ENCODE measurements around the gene GFOD1. TPM values are rescaled to one million over a fixed set of nuclear protein-coding genes. Genes with fewer than 3 reads are reported as not detected.

Gene GFOD1
- total and polyA plus RNA-seq, 8 donors, result 5.7 to 19.6 (median 8.2) TPM

DNA sequence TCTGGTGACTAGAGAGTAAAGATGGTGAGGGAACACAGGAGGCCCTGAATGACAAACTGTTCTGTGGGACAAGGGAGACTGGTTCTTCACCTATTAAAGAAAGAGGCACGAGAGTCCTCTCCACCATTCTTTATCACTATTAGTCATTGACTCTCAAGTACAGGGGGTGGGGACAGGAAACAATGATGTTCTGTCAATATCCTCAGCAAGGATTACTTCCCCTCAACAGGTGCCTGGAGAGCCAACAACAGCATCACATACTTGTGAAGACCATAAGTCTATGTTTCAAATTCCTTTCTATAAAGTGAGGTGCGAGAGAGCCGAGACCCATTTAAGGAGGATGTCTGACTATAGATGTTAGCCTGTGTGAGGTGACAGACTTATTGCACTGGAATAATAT is 86.6 kb downstream of the GFOD1 start:
- no peak overlapping the region for H3K27ac ChIP-seq
- no peaks in the 10 kb centered on the region for H3K9me3 ChIP-seq
- no peak overlapping the region for H3K4me3 ChIP-seq
- no peaks in the 10 kb centered on the region for H3K27me3 ChIP-seq
- DNase-seq, result no peak
- H3K36me3 ChIP-seq, result no peaks in the 10 kb centered on the region
- TF ChIP-seq, protein P1, sequence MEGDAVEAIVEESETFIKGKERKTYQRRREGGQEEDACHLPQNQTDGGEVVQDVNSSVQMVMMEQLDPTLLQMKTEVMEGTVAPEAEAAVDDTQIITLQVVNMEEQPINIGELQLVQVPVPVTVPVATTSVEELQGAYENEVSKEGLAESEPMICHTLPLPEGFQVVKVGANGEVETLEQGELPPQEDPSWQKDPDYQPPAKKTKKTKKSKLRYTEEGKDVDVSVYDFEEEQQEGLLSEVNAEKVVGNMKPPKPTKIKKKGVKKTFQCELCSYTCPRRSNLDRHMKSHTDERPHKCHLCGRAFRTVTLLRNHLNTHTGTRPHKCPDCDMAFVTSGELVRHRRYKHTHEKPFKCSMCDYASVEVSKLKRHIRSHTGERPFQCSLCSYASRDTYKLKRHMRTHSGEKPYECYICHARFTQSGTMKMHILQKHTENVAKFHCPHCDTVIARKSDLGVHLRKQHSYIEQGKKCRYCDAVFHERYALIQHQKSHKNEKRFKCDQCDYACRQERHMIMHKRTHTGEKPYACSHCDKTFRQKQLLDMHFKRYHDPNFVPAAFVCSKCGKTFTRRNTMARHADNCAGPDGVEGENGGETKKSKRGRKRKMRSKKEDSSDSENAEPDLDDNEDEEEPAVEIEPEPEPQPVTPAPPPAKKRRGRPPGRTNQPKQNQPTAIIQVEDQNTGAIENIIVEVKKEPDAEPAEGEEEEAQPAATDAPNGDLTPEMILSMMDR (IDR thresholded peaks at IDR 0.05), result no peak
- no peak for ATAC-seq
- peaks cover 14 to 51% of the 10 kb centered on the region in 2 donors for H3K4me1 ChIP-seq
- intact Hi-C loops (cut with DNase I), result no loop called here

DNA sequence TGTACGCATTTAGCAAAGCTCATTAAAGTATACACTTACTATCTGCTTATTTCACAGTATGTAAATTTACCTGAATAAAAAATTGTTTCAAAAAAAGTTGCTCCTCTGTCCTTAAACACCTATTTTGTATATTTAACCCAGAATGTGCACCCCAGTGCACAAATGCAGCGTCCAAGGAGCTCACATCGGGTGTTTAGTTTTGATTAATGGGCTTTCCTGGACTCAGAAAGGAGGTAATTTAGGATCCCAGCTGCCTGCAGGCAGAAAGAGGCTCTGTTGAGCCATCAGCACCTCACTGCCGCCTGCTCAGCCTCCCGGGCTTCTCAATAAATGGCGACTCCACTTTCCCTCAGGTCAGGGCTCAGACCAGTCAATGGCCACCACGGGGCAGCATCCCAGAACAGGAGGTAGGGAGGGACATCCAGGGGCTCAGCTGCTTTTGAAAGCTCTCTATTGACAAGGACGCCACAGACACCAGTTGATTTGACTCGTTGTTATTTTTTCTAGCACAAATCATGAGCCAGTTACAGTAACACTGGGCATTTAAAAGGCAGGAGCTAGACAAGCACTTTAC is 88.9 kb downstream of the GFOD1 start:
- TF ChIP-seq, protein P1 (IDR thresholded peaks at IDR 0.05), result no peak
- no peaks in the 10 kb centered on the region for H3K9me3 ChIP-seq
- H3K36me3 ChIP-seq, result no peaks in the 10 kb centered on the region
- H3K27me3 ChIP-seq, result no peaks in the 10 kb centered on the region
- peaks cover 23 to 39% of the 10 kb centered on the region in 2 donors for H3K4me1 ChIP-seq
- DNase-seq, result no peak
- H3K4me3 ChIP-seq, result no peak overlapping the region
- intact Hi-C loops (cut with DNase I), result no loop called here
- no peak overlapping the region for H3K27ac ChIP-seq
- ATAC-seq, result no peak

DNA sequence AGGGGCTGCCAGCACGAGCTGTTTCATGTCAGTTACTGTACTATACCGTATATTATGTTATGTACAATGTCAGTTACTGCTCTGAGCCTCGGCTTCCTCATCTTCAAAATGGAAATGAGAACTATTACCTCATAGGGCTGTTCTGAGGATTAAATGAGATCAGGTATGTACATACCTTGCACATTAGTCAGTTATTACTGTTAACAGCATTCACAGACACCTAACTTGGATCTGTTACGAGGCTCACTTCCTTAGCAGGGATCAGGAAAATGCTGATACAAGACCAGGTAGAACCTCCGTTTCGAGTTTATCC is 89.4 kb downstream of the GFOD1 start:
- Histone ChIP-seq H3K4me3 (no peak overlapping the region), H3K4me1 (peaks cover 23 to 39% of the 10 kb centered on the region in 2 donors), H3K36me3 (no peaks in the 10 kb centered on the region), H3K27me3 (no peaks in the 10 kb centered on the region), H3K9me3 (no peaks in the 10 kb centered on the region), H3K27ac (no peak overlapping the region)
- ATAC-seq (peak; percentile 50), DNase-seq (no peak)
- TF ChIP-seq, protein P1 (IDR thresholded peaks at IDR 0.05), result no peak
- intact Hi-C loops (cut with DNase I), result no loop called here

DNA sequence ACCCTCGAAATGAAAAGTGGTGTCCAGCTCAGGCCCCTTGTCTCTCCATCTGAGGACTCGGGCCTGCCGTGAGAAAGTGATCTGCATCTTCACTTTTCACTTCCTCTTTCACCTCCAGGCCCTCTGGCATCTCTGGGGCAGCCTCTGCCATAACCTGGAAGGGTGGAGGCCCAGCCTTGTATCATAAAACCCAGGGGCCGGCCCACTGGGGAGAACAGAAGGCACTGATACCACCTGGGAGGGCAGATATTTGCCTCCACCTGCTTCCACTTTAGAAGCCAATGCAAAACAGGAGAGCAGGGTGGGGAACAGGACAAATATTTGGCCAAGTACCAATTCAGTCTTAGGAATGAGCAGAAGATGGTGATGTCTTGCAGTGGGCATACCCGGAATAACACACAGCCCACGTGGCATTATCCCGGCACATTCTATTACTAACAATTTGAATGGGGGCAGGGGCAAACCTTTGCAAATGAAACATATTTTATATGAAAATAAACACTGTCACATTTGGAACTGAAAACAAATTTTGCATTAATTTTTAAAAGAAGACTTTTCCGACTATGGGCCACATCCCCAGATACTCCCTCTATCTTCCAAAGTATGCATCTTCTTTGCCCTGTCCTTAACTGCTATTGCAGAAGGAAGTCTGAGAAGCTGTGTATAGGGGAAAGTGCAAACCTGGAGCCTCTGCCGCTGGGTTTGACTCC is 89.9 kb downstream of the GFOD1 start:
- DNase-seq, result no peak
- intact Hi-C loops (cut with DNase I), result no loop called here
- no peak overlapping the region for H3K4me3 ChIP-seq
- H3K27ac ChIP-seq, result peak overlapping the region in 1 of 2 donors; percentile 37
- TF ChIP-seq, protein P1 (IDR thresholded peaks at IDR 0.05), result no peak
- ATAC-seq, result peak; percentile 18
- no peaks in the 10 kb centered on the region for H3K9me3 ChIP-seq
- no peaks in the 10 kb centered on the region for H3K27me3 ChIP-seq
- H3K4me1 ChIP-seq, result peaks cover 23 to 39% of the 10 kb centered on the region in 2 donors
- no peaks in the 10 kb centered on the region for H3K36me3 ChIP-seq

DNA sequence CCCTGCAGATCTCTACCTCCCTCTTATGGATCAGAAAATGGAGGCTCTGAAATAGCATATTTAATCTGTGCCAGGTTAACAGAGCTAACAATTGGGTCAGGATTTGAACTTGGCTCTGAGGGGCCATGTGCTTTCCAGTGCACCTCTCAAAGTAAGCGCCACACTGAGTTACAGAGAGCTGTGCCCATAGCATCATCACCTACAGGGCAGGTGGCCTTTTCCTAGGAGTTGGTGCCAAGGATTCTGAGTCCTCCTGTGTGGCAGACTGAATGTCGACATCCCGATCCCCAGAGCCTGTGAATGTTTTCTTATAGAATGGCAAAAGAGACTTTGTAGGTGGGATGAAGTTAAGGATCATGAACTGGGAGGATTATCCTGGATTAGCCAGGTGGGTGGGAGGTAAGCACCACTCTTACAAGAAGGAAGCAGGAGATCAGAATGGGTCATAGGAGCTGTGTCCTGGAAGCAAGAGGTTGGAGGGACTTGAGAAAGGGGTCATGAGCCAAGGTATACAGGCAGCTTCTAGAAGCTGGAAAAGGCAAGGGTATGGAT is 91.1 kb downstream of the GFOD1 start:
- Histone ChIP-seq H3K27ac (peak overlapping the region in 1 of 2 donors; percentile 77), H3K36me3 (no peaks in the 10 kb centered on the region), H3K4me1 (peaks cover 23 to 40% of the 10 kb centered on the region in 2 donors), H3K4me3 (no peak overlapping the region), H3K27me3 (no peaks in the 10 kb centered on the region), H3K9me3 (no peaks in the 10 kb centered on the region)
- intact Hi-C loops (cut with DNase I), result no loop called here
- no peak for DNase-seq
- ATAC-seq, result no peak
- TF ChIP-seq, protein P1 (IDR thresholded peaks at IDR 0.05), result no peak
